HepG2 (cell line): Measurements from ENCODE around the gene GDAP2. TPM values are rescaled to one million over a fixed set of nuclear protein-coding genes. Genes with fewer than 3 reads are reported as not detected.

ENCODE experiments used
- ATAC-seq: fragments of 200-7000 bp; cut with Tn5 transposase; 3 replicates; pipeline ENCODE4 v1.9.1; 2020; ENCODE audit warnings: mild to moderate bottlenecking, moderate library complexity
- BruUV-seq: library from RNA; stranded (reverse); fragments of 400-500 nt; replicated peaks from 2 replicates; lab custom pipeline; 2021; lab: Mats Ljungman, UMichigan
- CTCF ChIA-PET: fragments of 300-600 bp; formaldehyde crosslinking; extraction: SDS; loops from one replicate; lab custom pipeline; 2021; ENCODE audit warnings: low total read pairs, inconsistent platforms, low intra/inter-chr PET ratio; lab: Yijun Ruan, JAX
- POLR2A ChIA-PET: fragments of 350-600 bp; sonication (Branson Sonifier 250); formaldehyde crosslinking; loops from one replicate; lab custom pipeline; 2020; ENCODE audit warnings: antibody characterized with exemption, inconsistent platforms; lab: Yijun Ruan, JAX
- DNase-seq: peaks from one replicate; pipeline ENCODE4 v3.0.0-alpha.2; 2015; ENCODE audit warnings: low spot score
- FAIRE-seq: peaks from 3 replicates; lab custom pipeline; 2011; peaks lifted over from hg19 to GRCh38; lab: Jason Lieb, UNC
- H2AFZ ChIP-seq: one replicate; pipeline ENCODE4 v1.6.1; 2011; ENCODE audit warnings: low read length, inconsistent platforms
- H3K27ac ChIP-seq: fragments of 300-600 bp; 3 replicates; pipeline ENCODE4 v1.8.0; 2011; ENCODE audit warnings: mixed run types, mild to moderate bottlenecking, mixed read lengths, low read length, inconsistent platforms; ENCODE audit not compliant: insufficient read depth; ENCODE audit errors: extremely low read length
- H3K27me3 ChIP-seq, 2 experiments: fragments of 200-600 bp in 1 of 2; 2 replicates in 1 of 2; 3 replicates in 1 of 2; pipeline versions ENCODE4 v1.6.0 to v1.8.0; 2011; ENCODE audit warnings: low read length in 2 of 2, mild to moderate bottlenecking in 2 of 2, moderate library complexity in 2 of 2, inconsistent platforms in 1 of 2; ENCODE audit not compliant: insufficient read depth in 2 of 2, control insufficient read depth in 1 of 2
- H3K36me3 ChIP-seq, 2 experiments: fragments of 200-600 bp in 1 of 2; replicated peaks in 1 of 2; 2 replicates in 1 of 2; 3 replicates in 1 of 2; pipeline versions ENCODE4 v1.5.1 to v1.8.0; 2011; ENCODE audit warnings: low read length in 2 of 2, inconsistent platforms in 1 of 2; ENCODE audit not compliant: insufficient read depth in 2 of 2, control insufficient read depth in 1 of 2
- H3K4me1 ChIP-seq: 2 replicates; pipeline ENCODE4 v1.5.1; 2012; ENCODE audit warnings: low read length, inconsistent platforms; ENCODE audit not compliant: insufficient read depth
- H3K4me2 ChIP-seq: 2 replicates; pipeline ENCODE4 v1.6.0; 2011; ENCODE audit warnings: low read depth, low read length, inconsistent platforms
- H3K4me3 ChIP-seq, 3 experiments: fragments of 200-600 bp in 1 of 3; sonication (generic), shearing (Covaris generic) in 1 of 3; replicated peaks in 1 of 3; 2 replicates each; pipeline ENCODE4 v1.5.1; 2011 to 2016; ENCODE audit warnings: low read length in 3 of 3, inconsistent platforms in 2 of 3, low read depth in 2 of 3, mild to moderate bottlenecking in 2 of 3, control low read depth in 1 of 3, mixed read lengths in 1 of 3; ENCODE audit not compliant: insufficient read depth in 1 of 3
- H3K79me2 ChIP-seq: one replicate; pipeline ENCODE4 v1.6.1; 2011; ENCODE audit warnings: low read length, inconsistent platforms; ENCODE audit not compliant: insufficient read depth
- H3K9ac ChIP-seq: 2 replicates; pipeline ENCODE4 v1.6.0; 2011; ENCODE audit warnings: mild to moderate bottlenecking, low read depth, low read length, inconsistent platforms; ENCODE audit not compliant: insufficient read depth
- H3K9me3 ChIP-seq: 2 replicates; pipeline ENCODE4 v1.5.1; 2012; ENCODE audit warnings: mild to moderate bottlenecking, low read length
- H4K20me1 ChIP-seq: 2 replicates; pipeline ENCODE4 v1.6.0; 2011; ENCODE audit warnings: inconsistent platforms, mild to moderate bottlenecking, low read length, moderate library complexity; ENCODE audit not compliant: insufficient read depth
- CBFB ChIP-seq: sonication (generic); formaldehyde crosslinking; IDR thresholded peaks from 2 replicates; pipeline ENCODE4 v1.4.0; 2020; ENCODE audit warnings: missing genetic modification reagents
- EEA1 ChIP-seq: sonication (generic); formaldehyde crosslinking; IDR thresholded peaks from 2 replicates; pipeline ENCODE4 v1.5.1; 2020; ENCODE audit warnings: mild to moderate bottlenecking, missing genetic modification reagents, borderline replicate concordance
- KLF6 ChIP-seq: IDR thresholded peaks from 2 replicates; pipeline ENCODE4 v1.8.0; 2016; ENCODE audit warnings: missing biosample characterization, missing genetic modification reagents
- NCOA5 ChIP-seq: sonication (generic); formaldehyde crosslinking; IDR thresholded peaks from 2 replicates; pipeline ENCODE4 v1.4.0; 2020; ENCODE audit warnings: missing genetic modification reagents
- SRSF1 ChIP-seq: fragments of 200-400 bp; formaldehyde crosslinking; optimal IDR thresholded peaks from 2 replicates; pipeline ENCODE3; 2017; ENCODE audit warnings: mild to moderate bottlenecking, low read depth, low read length, moderate library complexity
- ZNF407 ChIP-seq: sonication (generic); formaldehyde crosslinking; IDR thresholded peaks from one replicate; pipeline ENCODE4 v1.5.1; 2020; ENCODE audit warnings: mild to moderate bottlenecking, missing genetic modification reagents; ENCODE audit errors: not compliant biosample characterization
- ZNF558 ChIP-seq: sonication (generic); formaldehyde crosslinking; IDR thresholded peaks from 2 replicates; pipeline ENCODE4 v1.9.0; 2022; ENCODE audit warnings: mild to moderate bottlenecking, missing genetic modification reagents, borderline replicate concordance
- ZNF713 ChIP-seq: sonication (generic); formaldehyde crosslinking; IDR thresholded peaks from 2 replicates; pipeline ENCODE4 v1.4.0; 2020; ENCODE audit warnings: mild to moderate bottlenecking, missing genetic modification reagents
- WGBS: methylation state at CpG from one replicate; pipeline ENCODE4 v1.1.6; 2017; ENCODE audit warnings: low lambda C conversion rate; 5-methylcytosine and 5-hydroxymethylcytosine counted together
- in situ Hi-C: cut with HindIII; loops from 2 replicates; pipeline ENCODE4 v1.10.0; 2017; ENCODE audit warnings: low pct_unique_long_range_greater_than_20kb; ENCODE audit not compliant: extremely low pct_ligation_motif_present
- intact Hi-C: fragments of 100-400 bp; cut with micrococcal nuclease; formaldehyde crosslinking; loops from one replicate; pipeline ENCODE4 v1.10.0; 2022; ENCODE audit not compliant: unreplicated experiment
- polyA plus RNA-seq, 8 experiments: library from polyadenylated mRNA; depleted of rRNA in 3 of 8; stranded (reverse) in 7 of 8; unstranded in 1 of 8; fragments of >200 nt; fragmentation: Illumina TruSeq in 4 of 8; extraction: Trizol in 4 of 8; gene quantifications; 2 replicates each; pipeline versions ENCODE4 v1.2.1 to v1.2.3, GENCODE V29; 2011 to 2016; ENCODE audit warnings: low read depth in 4 of 8, missing spikeins in 1 of 8, mixed read lengths in 1 of 8; ENCODE audit not compliant: insufficient read depth in 1 of 8
- total RNA-seq, 5 experiments: library from RNA; depleted of rRNA; stranded (reverse); fragments of >200 nt; fragmentation: Illumina TruSeq; extraction: Trizol; gene quantifications; 2 replicates each; pipeline ENCODE4 v1.2.3, GENCODE V29; 2016; ENCODE audit warnings: low read depth in 1 of 5
- TF ChIP-seq, protein P1 (sequence below): sonication (generic); formaldehyde crosslinking; IDR thresholded peaks from 2 replicates; pipeline ENCODE4 v1.4.0; 2020; ENCODE audit warnings: mild to moderate bottlenecking, missing genetic modification reagents

GDAP2 gene
- total and polyA plus RNA-seq, 2 of the 13 experiments (the other 11 are each of a cell fraction or from before 2014, with no cell fraction given), result 11.4 to 23.2 TPM

- TF ChIP-seq EEA1 (CRISPR knock-in tag) (no peak), ZNF407 (CRISPR knock-in tag) (no peak), ZNF558 (no peak)
These were observed 38.5 kb upstream of the GDAP2 start (continued) for GRCh38 chr1:117967881-117968280.

DNA sequence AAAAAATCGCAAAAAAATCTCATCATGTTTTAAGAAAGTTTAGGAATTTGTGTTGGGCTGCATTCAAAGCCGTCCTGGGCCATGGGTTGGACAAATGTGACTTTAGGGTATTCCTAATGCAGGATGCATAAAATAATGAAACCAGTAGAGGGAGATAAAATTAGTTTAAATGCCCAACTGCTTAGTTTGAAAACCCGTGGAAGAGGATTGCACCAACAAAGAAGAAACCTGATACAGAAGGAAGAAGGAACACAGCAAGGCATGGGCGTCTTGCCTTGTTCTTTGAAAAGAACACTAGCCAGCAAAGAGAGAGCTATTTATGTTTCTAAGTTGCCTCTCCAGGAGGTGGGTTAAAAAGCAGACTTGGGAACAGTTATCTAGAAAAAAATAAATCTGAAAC lies 38.1 kb upstream of the GDAP2 start:
- WGBS, result 74% methylated on average over 4 of the region's 4 CpGs
- TF ChIP-seq, protein P1, sequence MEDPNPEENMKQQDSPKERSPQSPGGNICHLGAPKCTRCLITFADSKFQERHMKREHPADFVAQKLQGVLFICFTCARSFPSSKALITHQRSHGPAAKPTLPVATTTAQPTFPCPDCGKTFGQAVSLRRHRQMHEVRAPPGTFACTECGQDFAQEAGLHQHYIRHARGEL (CRISPR knock-in tag), result no peak
- TF ChIP-seq ZNF713 (CRISPR knock-in tag) (no peak), CBFB (CRISPR knock-in tag) (no peak), KLF6 (no peak), NCOA5 (CRISPR knock-in tag) (no peak), SRSF1 (no peak)
- Histone ChIP-seq H3K36me3 (peaks cover 0 to 3% of the 10 kb centered on the region in 2 experiments; a peak in 1 of 5 replicates), H4K20me1 (no peaks in the 10 kb centered on the region), H3K4me3 (no peak overlapping the region), H3K9me3 (no peaks in the 10 kb centered on the region), H3K4me1 (no peaks in the 10 kb centered on the region), H3K4me2 (no peak overlapping the region), H3K27ac (no peak overlapping the region), H3K79me2 (no peaks in the 10 kb centered on the region), H3K9ac (no peak overlapping the region), H3K27me3 (no peaks in the 10 kb centered on the region), H2AFZ (no peak overlapping the region)
- intact Hi-C loops (no loop called here), in situ Hi-C loops (no loop called here)
- DNase-seq, result no peak
- no peak for FAIRE-seq
- no peak for ATAC-seq
- ChIA-PET CTCF (no interaction called here), POLR2A (no interaction called here)
- BruUV-seq, result no TSS peak
